NCI-H345 treated with DMSO at 0.1 percent for 48 hours (cell line): Measurements from ENCODE around the gene ASGR1.

Experiments used
- DNase-seq: peaks from one replicate; lab custom pipeline; 2025; ENCODE audit not compliant: unreplicated experiment; lab: John Stamatoyannopoulos, UW

The ASGR1 gene

DNA sequence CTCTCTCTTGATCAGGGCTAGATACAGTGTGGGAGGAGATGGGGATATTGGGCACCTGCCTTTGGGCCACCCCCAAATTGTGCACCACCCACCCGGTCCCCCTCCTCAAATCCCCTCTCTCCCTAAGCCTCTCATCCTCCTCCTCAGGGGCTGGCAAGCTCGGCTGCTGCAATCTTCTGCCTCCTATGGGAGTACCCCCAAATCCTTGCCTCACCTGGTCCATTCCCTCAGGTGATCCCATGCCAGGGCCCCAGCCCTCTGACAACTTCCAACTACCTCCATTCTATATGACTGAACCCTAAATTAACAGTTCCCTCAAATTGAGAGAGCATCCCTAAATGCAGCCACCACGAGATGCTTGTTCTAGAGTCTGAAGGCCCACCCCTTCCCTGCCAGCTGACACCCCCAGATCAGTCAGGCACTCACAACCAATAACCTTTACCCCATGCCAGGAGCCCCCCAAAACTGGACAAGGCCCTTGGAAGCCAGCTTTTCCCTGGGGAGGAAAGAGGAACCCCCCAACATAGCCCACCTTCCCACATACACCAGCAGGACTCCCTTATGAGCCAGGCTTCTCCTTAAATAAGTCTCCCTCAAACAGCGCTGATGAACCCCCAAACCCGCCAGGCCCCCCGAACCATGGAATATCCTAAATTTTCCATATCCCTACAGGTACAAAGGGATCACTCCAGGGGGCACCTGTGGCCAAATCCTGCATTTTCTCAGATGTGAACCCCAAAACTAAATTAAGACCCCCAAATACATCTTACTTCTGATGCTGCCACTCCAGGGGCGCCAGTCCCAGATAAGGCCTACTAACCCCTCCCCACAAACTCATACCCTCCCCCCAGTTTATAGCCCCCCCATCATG lies 37.3 kb upstream of the ASGR1 start:
- no peak for DNase-seq

DNA sequence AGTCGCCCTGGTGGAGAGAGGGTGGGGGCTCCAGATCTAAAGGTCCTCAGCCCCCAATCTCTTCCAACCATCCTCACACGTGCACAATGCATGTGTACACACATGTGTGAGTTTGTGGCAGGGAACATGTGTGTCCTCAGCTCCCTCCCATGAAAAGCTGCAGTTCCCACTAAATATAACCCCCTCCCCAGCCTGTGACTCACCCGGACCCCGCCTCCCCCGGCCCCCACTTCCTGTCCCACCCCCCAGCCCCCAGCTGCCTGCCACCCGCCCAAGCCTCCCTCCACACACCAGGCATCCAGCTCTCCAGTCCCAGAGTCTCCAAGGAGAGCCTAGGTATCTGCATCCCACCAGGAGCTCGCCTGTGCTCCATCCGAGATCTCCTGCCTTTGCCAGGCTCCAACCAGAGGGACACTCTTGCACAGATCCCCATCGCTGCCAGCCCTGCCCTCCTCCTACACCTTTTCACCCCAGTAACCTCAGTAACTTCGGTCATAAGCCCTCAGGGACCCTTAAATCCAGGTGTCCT lies 36.5 kb upstream of the ASGR1 start:
- DNase-seq, result no peak

DNA sequence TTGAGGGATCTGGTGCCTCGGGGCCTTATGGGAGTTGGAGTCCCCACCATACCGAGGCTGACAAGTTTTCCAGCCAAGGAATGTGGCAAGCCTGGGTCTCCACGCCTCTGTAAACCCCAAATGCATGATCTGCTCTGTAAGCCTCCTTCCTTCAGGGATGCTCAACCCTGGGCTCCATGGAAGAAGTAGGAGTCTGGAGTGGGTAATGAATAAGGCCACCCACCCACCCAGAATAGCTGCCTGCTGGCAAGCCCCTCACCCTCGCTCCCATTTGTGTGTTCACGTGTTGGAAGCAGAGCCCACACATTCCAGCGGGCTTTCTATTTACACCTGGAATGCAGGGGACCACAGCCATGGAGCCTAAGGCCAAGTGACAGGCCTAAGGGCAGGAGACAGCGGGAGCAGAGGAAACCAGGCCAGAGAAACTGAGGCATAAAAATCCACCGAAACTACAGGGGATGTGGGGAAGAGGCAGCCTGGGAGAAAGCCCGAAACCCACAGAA lies 36.0 kb upstream of the ASGR1 start:
- no peak for DNase-seq

DNA sequence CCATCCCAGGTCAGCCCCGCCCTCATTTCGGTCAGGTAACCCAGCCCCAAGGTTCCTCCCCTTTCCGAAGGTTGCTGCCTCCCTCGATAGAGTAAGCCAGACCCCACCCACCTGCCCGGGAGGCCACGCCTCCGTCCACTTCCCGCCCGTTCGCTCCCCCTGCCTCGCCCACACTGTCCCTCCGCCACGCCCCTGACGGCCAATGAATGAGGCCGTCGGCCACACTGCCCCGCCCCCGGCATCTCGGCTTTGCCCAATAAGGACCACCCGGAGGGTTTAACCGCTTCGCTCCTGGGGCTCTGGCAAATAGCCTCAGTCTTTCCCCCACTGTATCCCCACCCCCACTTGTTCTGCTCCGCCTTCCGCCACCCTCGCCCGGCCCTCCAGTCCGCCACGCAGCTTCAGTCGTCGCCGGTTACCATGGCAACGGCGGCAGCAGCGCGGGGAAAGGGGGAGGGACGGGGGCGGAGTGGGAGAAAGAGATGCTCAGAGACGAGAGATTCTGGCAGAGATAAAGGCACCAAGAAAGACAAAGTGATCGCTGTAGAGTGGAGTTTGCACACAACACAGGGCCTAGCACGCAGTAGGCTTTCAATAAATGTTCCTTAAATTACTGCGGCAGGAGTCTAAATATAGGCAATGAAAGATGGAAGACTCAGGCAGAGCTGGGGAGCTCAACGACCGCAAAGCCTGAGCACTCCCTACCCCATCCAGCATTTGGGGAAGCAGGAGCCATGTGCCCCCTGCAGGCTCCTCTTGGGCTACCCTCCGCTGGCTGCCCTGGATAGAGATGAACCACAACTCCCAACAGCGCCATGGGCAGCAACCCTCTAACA lies 35.3 kb upstream of the ASGR1 start:
- DNase-seq, result peak; percentile 92

DNA sequence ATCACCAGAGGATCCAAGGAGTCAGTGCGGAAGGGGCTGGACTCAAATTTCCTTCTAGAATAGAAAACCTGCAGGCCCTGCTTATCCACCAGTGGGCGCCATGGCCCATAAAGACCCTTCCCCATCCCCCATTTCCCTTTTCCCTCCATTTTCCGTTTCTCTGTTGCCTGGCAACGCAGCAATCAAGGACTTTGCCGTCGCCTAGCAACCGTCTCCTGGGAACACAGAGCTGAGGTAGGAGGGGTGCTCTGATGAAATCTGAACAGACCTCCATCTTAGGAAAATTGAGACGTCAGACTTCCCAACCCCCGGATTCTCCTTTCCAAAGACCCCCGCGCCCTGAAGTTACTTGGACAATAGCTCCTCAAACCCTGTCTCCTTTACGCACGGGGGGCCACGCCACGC lies 34.7 kb upstream of the ASGR1 start:
- peak; percentile 85 for DNase-seq

DNA sequence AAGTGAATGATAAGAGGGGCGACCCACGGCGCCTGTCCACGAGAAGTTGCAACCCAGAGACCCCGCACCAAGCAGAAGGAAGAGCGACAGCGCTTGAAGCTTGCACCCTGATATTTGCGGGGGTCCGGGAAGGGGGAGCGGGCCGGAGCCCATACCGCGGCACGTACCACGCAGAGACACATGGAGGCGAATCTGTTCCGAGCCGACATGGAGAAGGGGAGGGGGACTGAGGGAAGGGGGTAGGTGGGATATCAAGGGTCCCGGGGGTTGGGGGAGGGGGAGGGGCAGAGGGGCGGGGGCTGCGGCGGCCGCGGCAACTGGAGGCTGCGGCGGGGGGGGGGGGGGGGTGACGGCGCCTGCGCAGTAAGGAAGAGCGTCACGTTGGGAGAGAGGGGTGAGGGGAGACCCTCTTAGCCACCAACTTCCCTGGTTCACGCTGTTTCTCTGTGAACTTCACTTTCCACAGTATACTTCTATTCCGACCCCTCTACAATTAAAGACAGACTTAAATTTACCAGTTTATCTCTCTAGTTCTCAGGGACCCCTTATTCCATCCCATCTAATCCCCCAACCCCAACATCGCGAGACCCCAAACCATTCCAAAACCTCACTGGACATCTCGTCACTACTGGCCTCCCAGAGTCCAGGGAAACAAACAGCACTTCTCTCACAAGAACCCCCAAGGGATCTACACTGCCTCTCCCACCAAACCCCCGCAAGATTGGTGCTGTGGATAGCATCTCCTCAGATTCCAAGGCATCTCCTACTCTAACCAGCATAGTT lies 32.5 kb upstream of the ASGR1 start:
- no peak for DNase-seq

DNA sequence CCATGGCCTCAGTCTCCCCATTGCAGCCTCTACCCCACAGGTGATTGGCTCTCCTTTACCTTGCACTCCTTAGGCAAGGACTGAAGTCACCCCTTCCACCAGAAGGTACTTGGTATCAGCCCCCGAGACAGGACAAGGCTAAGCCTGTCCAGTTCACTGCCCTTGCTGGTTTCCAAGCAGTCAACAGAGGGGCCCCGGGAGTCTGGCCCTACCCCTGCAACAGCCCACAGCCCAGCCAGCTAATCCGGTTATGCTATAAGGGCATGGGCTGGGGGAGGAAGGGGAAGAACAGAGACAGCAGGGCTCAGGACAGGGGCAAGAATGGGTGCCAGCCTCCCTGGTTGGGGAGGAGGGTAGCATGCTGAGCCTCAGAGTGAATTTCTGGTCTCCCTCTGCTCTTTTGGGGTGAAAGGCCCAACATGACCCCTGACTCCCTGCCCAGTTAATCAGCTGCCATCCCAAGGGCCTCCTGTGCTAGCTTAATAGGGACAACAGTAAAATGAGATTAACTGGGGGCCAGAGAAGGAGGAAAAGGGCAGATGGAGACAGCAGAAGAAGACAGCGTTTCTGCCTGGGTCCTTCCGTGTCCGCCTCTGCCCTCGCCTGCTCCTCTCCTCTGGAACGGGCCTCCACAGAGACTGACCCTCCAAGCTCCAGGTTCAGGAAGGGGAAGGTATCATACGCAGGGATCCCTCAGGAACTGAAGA lies 29.7 kb upstream of the ASGR1 start:
- DNase-seq, result no peak

DNA sequence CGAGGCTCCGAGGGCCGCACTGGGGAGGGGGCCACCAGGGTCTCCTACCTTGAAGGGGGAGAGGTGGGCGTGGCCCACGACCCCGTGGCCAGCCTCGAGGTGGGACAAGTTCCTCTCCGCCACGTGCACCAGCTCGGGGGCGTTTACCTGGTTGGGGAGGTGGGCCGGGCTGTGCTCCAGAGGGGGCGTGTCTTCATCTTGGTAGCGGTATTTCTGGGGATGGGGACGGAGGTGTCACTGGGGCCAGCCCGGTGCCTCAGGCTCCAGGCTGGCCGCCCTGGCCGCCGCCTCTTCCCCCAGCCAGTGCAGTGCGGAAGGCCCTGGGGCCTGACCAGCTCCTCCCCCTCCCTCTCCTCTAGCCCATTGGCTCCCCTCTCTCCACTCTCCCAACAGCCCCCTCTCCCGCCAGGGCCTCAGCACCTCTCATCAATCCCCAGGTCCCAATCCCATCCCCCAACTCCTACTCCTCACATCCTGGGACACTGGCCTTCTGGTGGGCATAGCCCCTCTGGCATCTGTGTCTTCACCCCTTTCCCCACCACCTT lies 28.9 kb upstream of the ASGR1 start:
- DNase-seq, result no peak

DNA sequence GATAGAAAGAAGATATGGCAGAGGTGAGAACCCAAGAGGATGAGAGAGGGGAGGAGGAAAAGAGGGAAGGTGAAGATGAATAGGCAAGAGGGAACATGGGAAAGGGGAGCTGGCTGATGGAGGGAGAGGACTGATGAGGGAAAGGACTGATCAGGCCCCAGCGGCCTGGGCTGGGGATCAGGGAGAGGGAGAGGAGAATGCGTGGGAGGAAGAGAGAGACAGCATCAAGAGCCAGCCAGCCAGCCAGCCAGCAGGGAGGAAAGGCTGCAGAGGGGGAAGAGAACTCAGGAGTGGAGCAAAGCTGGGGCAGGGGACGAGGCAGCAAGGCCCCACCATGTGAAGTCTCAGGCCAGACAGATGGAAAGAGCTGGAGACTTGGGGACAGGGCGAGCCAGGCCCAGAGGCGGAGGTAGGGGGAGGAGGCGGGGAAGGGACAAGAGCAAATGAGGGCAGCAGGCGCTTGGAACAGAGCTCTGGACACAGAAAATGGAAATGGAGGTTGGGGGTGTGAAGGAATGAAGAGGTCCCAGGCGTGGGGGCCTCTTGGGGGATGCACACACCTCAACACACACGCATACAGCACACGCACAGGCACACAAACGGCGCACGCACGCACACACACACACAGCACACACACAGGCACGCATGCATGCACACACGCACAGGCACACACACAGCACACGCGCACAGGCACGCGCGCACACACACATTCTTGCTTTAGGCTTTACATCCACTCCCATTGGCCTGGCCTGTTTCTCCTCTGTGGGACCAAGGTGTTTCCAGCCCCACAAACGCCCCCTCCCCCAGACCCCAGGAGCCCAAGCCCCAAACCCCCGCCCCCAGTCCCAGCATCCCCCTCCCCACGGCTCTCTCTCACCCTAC lies 28.2 kb upstream of the ASGR1 start:
- no peak for DNase-seq

DNA sequence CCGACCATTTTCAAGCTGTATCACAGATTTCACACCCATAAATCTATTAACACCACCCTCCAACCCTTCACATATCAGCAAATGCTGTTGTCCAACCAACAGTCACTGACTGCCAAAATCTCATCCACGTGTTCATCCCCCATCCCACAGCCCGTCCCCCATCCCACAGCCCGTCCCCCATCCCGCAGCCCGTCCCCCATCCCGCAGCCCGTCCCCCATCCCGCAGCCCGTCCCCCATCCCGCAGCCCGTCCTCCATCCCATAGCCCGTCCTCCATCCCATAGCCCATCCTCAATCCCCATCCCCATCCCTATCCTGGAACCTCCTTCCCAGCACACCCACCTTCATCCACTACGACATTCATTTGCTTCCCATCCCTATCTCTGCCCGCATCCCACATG lies 26.4 kb upstream of the ASGR1 start:
- DNase-seq, result no peak

DNA sequence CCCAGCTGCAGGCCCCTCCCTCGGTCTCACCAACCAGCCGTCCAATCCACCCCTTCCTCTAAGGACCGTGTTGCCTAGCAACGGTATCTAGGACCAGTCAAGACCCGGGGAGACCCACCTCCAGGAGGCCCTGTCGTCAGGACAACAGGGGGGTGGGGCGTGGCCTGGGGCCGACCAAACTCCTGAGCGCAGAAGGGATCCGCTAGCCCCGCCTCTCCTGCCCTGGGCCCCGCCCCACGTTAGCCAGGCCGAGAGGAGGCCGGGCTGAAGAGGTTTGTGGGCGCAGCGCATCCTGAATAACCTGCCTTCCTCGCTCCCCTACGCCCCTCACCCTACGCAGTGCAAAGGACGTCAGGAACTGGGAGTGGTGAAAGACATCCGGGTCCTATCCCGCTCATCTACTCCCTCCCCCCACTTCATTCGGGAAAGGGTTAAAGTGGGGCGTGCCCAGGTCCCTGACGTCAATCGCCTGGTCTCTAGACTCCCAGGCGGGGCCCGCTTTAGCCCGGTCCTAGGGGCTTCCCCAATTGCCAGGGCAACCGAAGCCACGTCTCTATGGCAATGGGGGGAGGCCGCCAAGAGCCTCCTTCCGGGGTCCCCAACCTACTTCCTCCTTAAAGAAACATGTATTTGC lies 25.8 kb upstream of the ASGR1 start:
- peak; percentile 38 for DNase-seq

DNA sequence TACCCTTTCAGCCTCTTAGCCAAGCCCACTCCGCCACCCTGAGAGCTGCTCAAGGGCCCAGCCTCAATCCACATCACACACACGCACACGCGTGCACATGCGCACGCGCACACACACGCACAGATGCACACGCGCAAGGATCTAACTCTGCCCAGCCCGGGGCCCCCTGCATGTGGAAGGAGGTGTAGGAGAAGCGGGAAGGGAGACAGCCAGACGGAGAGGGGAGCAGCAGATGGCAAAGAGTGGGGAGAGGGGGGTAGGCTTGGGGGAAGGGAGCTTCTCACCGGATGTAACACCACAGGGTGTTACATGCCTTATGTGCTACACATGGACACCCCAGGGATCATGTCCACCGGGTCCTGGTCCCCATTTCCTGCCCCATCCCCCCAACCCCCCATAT lies 25.2 kb upstream of the ASGR1 start:
- DNase-seq, result no peak

DNA sequence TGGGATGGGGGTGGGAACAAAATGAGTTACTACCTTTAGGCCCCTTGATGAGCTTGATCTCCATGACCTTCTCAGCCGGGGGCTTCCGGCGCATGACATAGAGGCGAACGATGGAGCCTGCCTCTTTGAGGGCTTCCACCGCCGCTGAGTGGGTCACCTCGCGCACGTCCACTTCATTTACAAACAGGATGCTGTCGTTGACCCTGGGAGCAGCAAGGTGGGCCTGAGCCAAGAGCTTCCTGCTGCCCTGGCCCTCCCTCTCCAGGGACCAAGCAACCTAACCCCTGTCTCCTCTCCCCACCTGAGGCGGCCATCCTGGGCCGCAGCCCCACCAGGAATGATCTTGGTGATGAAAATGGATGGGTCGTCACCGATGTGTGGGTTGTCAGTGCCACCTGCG lies 24.2 kb upstream of the ASGR1 start:
- no peak for DNase-seq

DNA sequence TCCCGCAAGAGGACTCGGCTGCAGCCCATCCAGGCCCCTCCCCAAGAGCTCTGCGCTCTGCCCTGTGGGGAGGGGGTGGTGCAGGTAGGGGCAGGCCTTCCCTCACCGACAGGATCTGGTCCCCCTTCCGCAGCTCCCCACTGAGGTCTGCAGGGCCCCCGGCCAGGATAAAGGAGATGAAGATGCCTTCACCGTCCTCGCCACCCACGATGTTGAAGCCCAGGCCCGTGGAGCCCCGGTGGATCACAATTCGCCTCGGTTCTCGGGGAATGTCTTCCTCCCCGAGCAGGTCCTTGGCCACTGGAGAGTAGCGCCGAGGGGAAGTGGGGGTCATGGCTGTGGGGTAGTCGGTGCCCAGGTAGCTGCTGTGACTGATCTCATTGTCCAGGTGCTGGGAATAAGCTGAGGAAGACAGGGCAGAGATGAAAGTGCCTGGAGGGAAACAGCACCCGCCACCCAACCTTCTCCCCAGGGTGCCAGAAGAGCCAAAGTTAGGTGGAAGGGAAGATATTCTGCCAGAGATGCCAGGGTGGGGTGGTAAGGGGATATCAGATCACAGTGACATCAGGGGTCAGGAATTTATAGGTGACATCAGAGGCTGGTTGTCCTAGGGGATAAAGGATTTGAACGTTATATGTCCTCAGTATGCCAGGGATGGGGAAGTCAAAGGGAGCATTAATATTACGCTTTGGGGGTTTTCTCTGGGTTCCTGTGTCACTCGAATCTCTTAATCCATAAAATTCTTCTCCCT lies 17.7 kb upstream of the ASGR1 start:
- DNase-seq, result no peak

DNA sequence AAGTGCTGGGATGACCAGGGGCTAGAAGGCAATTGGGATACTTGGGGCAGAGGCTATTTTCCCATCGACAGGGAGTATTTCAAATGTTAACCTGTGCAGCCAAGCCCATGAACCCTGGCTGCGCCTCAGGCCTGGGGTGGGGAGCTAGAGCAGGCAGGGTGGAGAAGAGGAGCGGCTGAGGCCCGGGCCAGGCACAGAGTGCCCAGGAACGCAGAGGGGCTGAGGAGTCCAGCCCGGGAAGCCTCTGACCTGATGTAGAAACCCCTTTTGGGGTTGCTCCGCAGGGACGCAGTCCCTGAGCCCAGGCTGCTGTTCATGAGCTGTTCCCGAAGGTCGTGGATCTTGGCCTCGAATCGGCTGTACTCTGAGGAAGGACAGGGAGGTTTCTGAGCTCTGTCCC lies 16.8 kb upstream of the ASGR1 start:
- DNase-seq, result no peak

DNA sequence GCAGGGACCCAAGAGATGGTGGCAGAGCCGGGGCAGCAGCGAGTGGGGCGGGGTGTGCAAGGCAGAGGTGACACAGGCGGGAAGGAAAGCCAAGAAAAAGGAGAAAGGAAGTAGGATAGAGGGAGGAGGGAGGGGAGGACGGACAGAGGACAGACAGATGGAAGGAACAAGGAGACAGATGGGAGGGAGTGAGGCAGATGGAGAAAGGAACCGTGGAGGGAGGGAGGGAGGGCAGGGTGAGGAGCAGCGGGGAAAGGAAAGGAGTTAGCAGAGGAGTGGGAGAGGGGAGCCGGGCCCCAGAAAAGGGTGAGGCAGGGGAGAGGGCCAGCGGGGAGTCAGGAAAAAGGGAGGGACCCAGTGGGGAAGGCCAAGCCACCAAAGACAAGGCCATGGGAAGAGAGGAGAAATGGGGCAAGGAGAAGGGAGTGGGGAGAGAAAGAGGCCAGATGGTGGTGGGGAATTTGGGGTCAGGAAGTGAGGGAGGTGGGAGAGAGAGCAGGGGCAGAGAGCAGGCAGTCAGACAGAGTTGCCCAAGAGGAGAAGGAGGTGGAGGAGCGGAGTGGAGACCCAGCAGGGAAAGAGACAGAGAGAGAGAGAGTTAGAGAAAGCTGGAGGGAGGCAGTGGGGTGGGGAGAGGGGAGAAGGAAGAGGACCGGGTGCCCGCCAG lies 13.2 kb upstream of the ASGR1 start:
- DNase-seq, result no peak

DNA sequence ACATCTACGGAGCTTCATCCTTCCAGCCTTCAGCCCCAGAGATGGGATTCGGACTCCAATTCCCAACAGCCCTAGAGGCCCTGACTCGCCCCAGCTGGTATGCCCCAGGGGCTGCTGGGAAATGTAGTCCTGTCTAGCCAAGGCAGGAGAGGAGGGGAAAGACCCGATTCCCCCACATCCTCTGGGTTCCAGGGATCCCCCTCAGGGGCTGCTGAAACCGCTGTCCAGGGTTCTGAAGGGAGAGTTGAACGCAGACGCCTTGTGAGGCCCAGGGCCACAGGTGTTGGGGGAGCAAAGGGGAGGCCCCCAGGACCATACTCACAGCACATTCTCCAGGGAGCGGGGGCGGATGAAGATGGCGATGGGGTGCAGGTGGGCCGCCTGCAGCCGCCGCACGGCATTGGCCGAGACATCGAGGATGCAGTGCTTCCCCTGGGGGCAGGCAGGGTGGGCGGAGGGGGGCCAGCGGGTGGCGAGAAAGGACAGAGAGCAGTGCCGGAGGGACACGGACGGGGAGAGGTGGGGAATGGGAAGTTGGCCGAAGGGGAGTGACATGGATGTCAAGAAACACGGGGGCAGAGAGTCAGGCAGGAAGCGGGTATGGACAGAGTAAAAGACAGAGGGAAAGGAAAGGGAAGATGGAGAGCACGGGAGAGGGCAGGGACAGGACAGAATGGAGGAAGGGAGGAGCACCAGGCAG lies 12.6 kb upstream of the ASGR1 start:
- DNase-seq, result no peak
